D721Med (cell line): ENCODE measurements around the gene TGFB3.

ENCODE experiments used
- DNase-seq: peaks from one replicate; pipeline ENCODE4 v3.0.0; 2011; ENCODE audit warnings: low spot score; ENCODE audit not compliant: insufficient read length
- FAIRE-seq: peaks from 2 replicates; lab custom pipeline; 2011; peaks lifted over from hg19 to GRCh38; lab: Jason Lieb, UNC
- TF ChIP-seq, protein P1 (sequence below): IDR thresholded peaks from 2 replicates; pipeline ENCODE4 v1.5.1; 2012; ENCODE audit warnings: mild to moderate bottlenecking, control low read depth; ENCODE audit not compliant: insufficient read depth; ENCODE audit errors: missing control alignments

TGFB3 gene

DNA sequence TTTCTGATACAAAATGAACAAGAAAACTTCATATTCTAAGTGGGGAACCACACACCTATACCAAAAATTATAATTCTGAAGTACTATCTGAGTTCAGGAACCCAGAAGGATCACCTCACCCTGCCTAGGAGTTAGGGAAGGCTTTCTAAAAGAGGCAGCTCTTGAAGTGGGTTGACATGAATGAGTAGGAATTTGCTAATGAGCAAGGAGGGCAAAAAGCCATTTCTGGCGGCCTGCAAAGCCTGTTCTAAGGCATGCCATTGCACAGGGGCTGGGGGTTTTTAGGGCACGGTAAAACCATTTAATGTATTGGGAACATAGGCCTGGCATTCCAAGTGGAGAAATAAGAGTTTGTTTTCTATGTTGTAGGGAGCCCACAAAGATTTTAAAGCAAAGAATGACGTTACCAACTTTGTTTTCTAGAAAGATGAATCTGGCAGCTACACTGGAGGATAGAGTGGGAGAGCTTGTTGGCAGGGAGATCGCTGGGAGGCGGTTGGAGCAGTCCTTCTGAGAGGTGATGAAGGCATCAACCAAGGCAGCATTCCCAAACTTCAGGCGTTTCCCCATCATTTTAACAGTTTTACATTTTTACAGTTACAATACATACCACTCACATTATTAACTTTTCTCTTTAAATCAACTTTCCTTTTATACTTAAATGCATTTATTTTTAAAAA, 17.9 kb upstream of the TGFB3 start:
- DNase-seq (no peak), FAIRE-seq (no peak)
- TF ChIP-seq, protein P1, sequence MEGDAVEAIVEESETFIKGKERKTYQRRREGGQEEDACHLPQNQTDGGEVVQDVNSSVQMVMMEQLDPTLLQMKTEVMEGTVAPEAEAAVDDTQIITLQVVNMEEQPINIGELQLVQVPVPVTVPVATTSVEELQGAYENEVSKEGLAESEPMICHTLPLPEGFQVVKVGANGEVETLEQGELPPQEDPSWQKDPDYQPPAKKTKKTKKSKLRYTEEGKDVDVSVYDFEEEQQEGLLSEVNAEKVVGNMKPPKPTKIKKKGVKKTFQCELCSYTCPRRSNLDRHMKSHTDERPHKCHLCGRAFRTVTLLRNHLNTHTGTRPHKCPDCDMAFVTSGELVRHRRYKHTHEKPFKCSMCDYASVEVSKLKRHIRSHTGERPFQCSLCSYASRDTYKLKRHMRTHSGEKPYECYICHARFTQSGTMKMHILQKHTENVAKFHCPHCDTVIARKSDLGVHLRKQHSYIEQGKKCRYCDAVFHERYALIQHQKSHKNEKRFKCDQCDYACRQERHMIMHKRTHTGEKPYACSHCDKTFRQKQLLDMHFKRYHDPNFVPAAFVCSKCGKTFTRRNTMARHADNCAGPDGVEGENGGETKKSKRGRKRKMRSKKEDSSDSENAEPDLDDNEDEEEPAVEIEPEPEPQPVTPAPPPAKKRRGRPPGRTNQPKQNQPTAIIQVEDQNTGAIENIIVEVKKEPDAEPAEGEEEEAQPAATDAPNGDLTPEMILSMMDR: no peak

DNA sequence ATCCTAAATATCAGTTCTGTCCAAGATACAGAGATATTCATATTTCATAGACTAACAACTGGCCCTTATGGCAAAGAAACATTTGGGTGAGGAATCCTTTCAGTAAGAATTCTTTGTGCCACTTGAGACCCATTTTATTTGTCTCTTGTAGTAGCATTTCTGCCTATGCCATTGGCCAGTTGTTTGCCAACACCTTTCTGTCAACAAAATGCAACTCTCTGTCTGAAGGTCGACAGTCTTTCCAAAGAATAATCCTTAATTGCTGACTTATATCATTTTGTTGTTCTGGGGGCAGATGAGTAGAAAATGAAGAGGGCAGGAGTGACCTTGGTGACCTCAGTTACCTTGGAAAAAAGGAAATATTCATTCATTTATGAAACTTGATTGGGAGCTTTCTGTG, 14.7 kb upstream of the TGFB3 start:
- DNase-seq (no peak), FAIRE-seq (no peak)
- TF ChIP-seq, protein P1: no peak

DNA sequence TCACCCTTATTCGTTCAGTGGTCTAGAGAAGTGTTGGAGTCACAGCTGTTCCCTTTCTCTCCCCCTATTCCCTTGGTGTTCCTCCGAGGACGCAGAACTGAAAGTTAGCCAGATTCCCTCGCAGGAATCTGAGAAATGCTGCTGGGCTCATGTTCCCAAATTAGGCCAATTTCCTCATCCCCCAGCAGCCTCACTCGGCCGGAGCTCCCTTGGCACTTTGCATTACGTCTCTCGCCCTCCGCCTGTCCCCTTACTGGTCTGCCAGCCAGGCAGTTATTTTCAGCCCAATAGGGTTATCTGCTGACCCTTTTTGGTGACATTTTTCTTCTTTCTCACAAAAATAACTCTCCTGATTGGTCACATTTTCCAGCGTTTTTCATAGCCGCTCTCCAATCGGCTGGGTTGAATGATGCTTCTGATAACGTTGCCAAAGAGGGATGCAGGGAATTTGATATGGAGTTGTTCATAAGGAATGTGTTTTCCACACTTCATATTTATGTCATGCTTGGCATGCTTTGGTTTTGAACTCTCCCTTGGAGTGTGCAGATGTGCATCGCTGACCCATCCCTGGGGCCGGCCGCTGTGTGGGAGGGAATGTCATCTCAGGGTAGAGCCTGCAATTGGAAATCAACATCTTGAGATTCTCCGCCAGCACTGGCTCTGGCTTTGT, 13.7 kb upstream of the TGFB3 start:
- FAIRE-seq: no peak
- DNase-seq: no peak
- TF ChIP-seq, protein P1: no peak

DNA sequence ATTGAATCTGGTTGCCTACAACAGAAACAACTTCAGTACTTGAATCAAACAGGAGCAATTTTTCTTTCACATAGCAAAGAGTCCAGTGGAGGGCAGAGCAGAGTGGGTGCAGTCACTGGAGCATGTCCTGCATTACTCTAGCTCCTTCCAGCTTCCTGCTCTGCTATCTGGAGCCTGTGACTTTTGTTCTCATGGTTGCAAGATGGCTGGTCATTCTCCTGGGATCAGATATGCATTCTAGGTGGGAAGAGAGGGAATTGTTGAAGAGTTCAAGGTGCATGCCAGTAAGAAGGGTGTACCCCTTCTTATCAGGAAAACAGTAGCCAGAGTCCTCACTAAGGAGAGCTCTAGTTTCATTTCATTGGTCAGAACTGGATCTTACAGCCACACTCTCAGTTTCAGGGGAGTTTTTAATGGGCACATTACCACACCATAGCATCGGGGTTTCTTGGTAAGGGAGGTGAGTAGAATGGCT, 11.8 kb upstream of the TGFB3 start:
- TF ChIP-seq, protein P1: no peak
- no peak for DNase-seq
- FAIRE-seq: no peak

DNA sequence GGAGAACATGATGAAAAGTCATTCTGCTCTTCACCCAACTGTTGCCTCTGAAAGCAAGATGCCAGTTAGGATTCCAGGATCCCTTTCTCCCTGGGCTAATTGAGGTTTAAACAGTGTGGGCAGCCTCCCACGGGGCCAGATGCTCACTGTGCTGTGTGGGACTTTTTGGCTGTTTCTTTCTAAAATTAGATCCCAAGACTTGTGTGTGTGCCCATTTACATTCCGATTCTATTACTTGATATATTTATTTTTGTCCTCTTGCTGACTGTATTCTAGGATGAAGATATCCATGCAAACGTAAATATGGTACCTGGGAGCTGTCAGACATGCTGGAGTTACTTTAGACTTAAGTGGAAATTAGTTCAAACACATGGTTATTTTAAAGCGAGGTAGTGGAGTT, 10.0 kb upstream of the TGFB3 start:
- FAIRE-seq (no peak), DNase-seq (no peak)
- TF ChIP-seq, protein P1: no peak

DNA sequence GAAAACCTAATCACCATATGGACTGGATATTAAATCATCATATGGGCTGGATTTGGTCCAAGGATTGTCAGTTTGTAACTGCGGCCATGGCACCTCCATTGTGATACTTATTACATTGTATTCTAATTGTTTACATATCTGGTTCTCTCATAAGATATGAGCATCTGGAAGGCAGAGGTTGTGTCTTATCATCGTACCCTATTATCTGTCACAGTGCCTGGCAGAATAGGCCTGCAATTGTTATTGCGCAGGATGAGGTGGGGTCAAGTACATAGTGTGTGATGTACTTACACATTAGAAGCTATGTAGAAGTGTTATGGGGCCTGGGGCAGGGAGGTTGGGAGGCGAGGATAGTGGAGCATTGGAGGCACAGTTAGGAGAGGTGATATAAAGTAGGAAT, 8.5 kb upstream of the TGFB3 start:
- FAIRE-seq (no peak), DNase-seq (no peak)
- TF ChIP-seq, protein P1: no peak

DNA sequence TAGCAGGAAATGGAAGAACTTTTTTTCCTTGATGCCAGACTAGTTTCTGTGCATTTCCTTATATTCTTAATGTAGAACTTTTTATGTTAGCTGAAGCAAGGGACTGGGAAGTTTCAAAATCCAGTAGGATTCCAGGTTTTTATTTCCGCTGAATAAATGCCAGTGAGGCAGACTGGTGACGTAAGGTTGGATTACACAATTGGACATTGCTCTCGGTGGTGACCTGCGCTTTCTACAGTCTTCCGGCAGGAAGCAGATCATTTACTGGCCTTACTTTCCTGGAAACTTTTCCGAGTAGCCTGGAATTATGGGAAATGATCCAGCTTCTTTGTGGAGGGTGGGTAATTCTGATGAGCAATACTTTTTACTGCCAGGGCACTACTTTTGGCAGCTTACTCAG, 7.3 kb upstream of the TGFB3 start:
- DNase-seq: no peak
- no peak for FAIRE-seq
- TF ChIP-seq, protein P1: no peak
